RWPE2 (cell line): ENCODE data around the gene P2RX1.
"Not testable (repeated sequence)": the region's sequence is repeated elsewhere in the genome, so short reads cannot be mapped to it uniquely, and the experiment has no call there.

Source experiments
- ATAC-seq: fragments of 200-7000 bp; cut with Tn5 transposase; 3 replicates; pipeline ENCODE4 v1.9.1; 2021; ENCODE audit warnings: low read depth
- DNase-seq: peaks from one replicate; pipeline ENCODE4 v3.0.0-alpha.2; 2020; ENCODE audit warnings: low spot score
- H3K27ac ChIP-seq: fragments of 450-650 bp; 2 replicates; pipeline ENCODE4 v1.5.1; 2017; ENCODE audit warnings: mild to moderate bottlenecking; ENCODE audit not compliant: poor library complexity, severe bottlenecking
- H3K27me3 ChIP-seq: fragments of 250-450 bp; sonication (Bioruptor Pico); 2 replicates; pipeline ENCODE4 v1.5.1; 2021; ENCODE audit warnings: mild to moderate bottlenecking, moderate library complexity; ENCODE audit not compliant: insufficient read depth, poor library complexity, severe bottlenecking
- H3K36me3 ChIP-seq: fragments of 250-450 bp; sonication (Bioruptor Pico); 2 replicates; pipeline ENCODE4 v1.5.1; 2020; ENCODE audit warnings: low read depth, mild to moderate bottlenecking, moderate library complexity
- H3K4me1 ChIP-seq: fragments of 250-450 bp; sonication (Bioruptor Pico); 2 replicates; pipeline ENCODE4 v1.5.1; 2021; ENCODE audit warnings: mild to moderate bottlenecking, moderate library complexity; ENCODE audit not compliant: insufficient read depth, poor library complexity, severe bottlenecking
- H3K4me3 ChIP-seq: fragments of 250-450 bp; sonication (Bioruptor Pico); 2 replicates; pipeline ENCODE4 v1.5.1; 2021; ENCODE audit warnings: mild to moderate bottlenecking, moderate library complexity; ENCODE audit not compliant: severe bottlenecking
- H3K9me3 ChIP-seq: fragments of 250-450 bp; sonication (Bioruptor Pico); 2 replicates; pipeline ENCODE4 v1.5.1; 2021; ENCODE audit warnings: mild to moderate bottlenecking, moderate library complexity; ENCODE audit not compliant: severe bottlenecking
- TF ChIP-seq, protein P1 (sequence below): fragments of 450-650 bp; IDR thresholded peaks from one replicate; pipeline ENCODE4 v1.5.1; 2017; ENCODE audit warnings: mild to moderate bottlenecking, moderate library complexity; ENCODE audit not compliant: poor library complexity, severe bottlenecking

P2RX1 gene

DNA sequence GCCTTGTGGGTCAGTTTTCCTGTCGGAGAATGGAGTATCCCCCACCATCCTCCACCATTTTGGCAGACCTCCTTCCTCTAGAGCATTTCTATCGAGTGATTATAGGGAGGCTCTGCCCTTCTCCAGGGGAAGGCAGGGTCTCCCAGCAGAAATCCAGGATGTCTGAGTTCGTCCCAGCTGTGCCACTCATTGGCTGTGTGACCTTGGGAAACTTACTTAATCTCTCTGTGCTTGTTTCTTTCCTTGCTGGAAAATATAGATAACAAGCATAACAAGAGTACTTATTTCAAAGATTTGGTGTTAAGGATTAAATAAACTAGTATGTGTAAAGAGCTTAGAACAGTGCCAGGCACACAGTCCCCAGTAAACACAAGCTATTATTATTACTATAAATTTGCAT lies 33.2 kb upstream of the P2RX1 start:
- no peaks in the 10 kb centered on the region for H3K27me3 ChIP-seq
- H3K36me3 ChIP-seq, result no peaks in the 10 kb centered on the region
- H3K4me3 ChIP-seq, result no peak overlapping the region
- H3K27ac ChIP-seq, result no peak overlapping the region
- TF ChIP-seq, protein P1, sequence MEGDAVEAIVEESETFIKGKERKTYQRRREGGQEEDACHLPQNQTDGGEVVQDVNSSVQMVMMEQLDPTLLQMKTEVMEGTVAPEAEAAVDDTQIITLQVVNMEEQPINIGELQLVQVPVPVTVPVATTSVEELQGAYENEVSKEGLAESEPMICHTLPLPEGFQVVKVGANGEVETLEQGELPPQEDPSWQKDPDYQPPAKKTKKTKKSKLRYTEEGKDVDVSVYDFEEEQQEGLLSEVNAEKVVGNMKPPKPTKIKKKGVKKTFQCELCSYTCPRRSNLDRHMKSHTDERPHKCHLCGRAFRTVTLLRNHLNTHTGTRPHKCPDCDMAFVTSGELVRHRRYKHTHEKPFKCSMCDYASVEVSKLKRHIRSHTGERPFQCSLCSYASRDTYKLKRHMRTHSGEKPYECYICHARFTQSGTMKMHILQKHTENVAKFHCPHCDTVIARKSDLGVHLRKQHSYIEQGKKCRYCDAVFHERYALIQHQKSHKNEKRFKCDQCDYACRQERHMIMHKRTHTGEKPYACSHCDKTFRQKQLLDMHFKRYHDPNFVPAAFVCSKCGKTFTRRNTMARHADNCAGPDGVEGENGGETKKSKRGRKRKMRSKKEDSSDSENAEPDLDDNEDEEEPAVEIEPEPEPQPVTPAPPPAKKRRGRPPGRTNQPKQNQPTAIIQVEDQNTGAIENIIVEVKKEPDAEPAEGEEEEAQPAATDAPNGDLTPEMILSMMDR, result no peak
- ATAC-seq (no peak), DNase-seq (no peak)
- no peaks in the 10 kb centered on the region for H3K4me1 ChIP-seq
- H3K9me3 ChIP-seq, result no peaks in the 10 kb centered on the region

DNA sequence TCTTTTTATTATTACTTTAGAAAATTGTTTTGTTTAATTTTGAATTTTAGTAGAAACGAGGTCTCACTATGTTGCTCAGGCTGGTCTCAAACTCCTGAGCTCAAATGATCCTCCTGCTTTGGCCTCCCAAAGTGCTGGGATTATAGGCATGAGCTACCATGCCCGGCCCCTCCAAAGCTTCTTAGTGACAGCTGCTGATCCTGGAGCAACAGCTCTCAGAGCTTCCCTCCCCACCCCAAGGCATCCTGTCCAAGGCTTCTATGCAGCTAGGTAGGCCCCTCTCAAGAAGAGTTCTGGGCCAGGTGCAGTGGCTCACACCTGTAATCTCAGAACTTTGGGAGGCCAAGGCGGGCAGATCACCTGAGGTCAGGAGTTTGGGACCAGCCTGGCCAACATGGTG lies 32.3 kb upstream of the P2RX1 start:
- not testable (repeated sequence) for H3K9me3 ChIP-seq, H3K4me1 ChIP-seq, H3K27me3 ChIP-seq, ATAC-seq, H3K27ac ChIP-seq, H3K4me3 ChIP-seq, DNase-seq, H3K36me3 ChIP-seq

DNA sequence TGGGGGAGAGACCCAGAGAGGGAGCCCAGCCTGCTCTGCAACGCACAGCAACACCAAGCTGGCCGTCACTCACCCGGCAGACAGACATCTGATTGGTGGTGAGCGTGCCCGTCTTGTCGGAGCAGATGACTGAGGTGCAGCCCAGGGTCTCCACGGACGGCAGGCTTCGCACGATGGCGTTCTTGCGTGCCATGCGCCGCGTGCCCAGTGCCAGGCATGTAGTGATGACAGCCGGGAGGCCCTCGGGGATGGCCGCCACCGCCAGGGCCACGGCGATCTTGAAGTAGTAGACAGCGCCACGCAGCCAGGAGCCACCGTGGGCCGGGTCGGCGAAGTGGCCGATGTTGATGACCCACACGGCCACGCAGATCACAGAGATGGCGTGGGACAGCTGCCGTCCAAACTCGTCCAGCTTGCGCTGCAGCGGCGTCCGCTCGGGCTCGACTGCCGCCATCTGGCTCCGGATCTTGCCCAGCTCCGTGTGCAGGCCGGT lies 31.1 kb upstream of the P2RX1 start:
- H3K4me3 ChIP-seq, result no peak overlapping the region
- no peaks in the 10 kb centered on the region for H3K9me3 ChIP-seq
- no peaks in the 10 kb centered on the region for H3K27me3 ChIP-seq
- ATAC-seq, result no peak
- no peak overlapping the region for H3K27ac ChIP-seq
- H3K36me3 ChIP-seq, result no peaks in the 10 kb centered on the region
- TF ChIP-seq, protein P1, result no peak
- H3K4me1 ChIP-seq, result no peaks in the 10 kb centered on the region
- DNase-seq, result no peak

DNA sequence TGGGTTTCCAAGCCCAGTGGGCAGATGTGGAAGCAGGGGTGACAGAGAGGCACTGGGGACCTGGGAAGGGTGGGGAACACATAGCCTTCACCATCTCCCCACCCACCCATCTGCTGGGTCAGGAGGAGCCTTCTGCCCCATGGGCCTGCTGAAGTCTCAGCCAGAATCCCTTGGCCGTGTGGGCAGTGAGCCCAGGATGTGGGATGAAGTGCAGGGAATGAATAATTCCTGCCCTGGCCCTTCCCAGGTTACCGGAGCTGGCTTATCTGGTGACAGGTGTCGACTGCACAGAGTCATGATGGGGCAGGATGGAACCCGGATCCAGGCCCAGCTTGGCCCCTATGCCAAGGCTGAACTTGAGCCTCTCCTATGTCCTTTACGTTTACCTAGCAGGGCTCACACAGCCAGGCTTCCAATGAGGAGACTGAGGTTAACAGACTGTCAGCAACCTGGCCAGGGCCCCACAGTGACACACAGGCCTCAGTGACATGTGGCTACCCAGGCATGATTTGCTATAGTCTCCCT lies 30.5 kb upstream of the P2RX1 start:
- TF ChIP-seq, protein P1, result no peak
- no peak overlapping the region for H3K4me3 ChIP-seq
- no peak overlapping the region for H3K27ac ChIP-seq
- H3K4me1 ChIP-seq, result no peaks in the 10 kb centered on the region
- H3K36me3 ChIP-seq, result no peaks in the 10 kb centered on the region
- H3K9me3 ChIP-seq, result no peaks in the 10 kb centered on the region
- DNase-seq (no peak), ATAC-seq (no peak)
- no peaks in the 10 kb centered on the region for H3K27me3 ChIP-seq

DNA sequence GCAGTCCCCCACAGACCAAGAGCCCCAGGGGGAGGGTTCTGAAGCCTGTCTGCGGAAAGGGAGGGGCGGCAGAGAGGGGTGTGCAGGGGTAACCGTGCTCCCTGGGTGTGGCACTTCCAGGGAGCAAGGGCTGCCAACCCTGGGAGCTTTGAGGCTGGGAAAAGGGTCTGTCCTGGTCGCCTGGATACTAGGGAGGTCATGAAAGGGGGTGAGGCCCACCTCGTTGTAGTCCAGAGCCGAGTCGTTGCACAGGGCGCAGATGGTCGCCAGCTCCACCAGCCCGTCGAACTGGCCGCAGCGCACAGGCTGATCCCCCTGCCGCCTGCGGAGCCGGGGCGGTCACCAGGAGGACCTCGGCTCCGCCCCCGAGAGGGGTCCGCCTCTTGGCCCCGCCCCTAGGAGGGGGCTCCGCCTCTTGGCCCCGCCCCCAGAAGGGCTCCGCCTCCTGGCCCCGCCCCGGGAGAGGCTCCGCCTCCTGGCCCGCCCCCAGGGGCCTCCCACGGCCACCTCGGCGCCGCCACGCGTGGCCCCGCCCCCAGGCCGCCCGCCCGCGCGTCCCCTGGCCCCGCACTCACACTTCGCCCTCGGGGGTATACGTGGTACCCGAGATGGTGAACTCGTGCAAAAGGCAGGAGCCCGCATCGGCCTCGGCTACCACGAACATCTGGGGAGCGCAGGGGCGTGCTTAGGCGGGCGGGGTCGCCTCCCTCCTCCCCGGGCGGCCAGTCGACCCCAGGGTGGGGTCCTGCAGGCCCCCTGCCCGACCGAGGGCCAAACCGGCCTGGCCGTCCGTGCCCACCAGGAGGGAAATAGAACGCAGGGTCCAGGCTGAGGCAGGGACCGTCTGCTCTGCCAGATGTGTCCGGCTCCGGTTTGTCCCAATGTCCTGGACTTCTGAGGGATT lies 28.5 kb upstream of the P2RX1 start:
- H3K27ac ChIP-seq, result no peak overlapping the region
- TF ChIP-seq, protein P1, result no peak
- H3K9me3 ChIP-seq, result no peaks in the 10 kb centered on the region
- H3K36me3 ChIP-seq, result no peaks in the 10 kb centered on the region
- H3K27me3 ChIP-seq, result no peaks in the 10 kb centered on the region
- ATAC-seq (peak; percentile 71), DNase-seq (no peak)
- H3K4me1 ChIP-seq, result no peaks in the 10 kb centered on the region
- H3K4me3 ChIP-seq, result peak overlapping the region; percentile 15
